HG03575 (cell line): Measurements from ENCODE around the gene CPLX1.
"Not testable (repeated sequence)": the region's sequence is repeated elsewhere in the genome, so short reads cannot be mapped to it uniquely, and the experiment has no call there.

ENCODE experiments used
- ATAC-seq: cut with Tn5 transposase; IDR thresholded peaks from one replicate; pipeline ENCODE4 v1.9.1; 2021; ENCODE audit not compliant: unreplicated experiment, insufficient number of reproducible peaks, low FRiP score; ENCODE audit errors: extremely low read depth

CPLX1 gene

GRCh38 chr4:749698-750666 is 75.9 kb downstream of the CPLX1 start:
- no peak for ATAC-seq

GRCh38 chr4:748461-748860 is 77.5 kb downstream of the CPLX1 start:
- ATAC-seq, result no peak

- no peak for ATAC-seq
Observed at GRCh38 chr4:747546-748170, 78.3 kb downstream of the CPLX1 start.

GRCh38 chr4:744212-744841 is 81.6 kb downstream of the CPLX1 start:
- no peak for ATAC-seq

GRCh38 chr4:743463-744211 is 82.3 kb downstream of the CPLX1 start:
- no peak for ATAC-seq

GRCh38 chr4:742742-743311 is 83.1 kb downstream of the CPLX1 start:
- ATAC-seq, result no peak

- no peak for ATAC-seq
Observed at GRCh38 chr4:742096-742741, 83.7 kb downstream of the CPLX1 start.

- ATAC-seq, result no peak
Observed at GRCh38 chr4:740656-741282, 85.2 kb downstream of the CPLX1 start.

GRCh38 chr4:740011-740410 is 85.9 kb downstream of the CPLX1 start:
- no peak for ATAC-seq

GRCh38 chr4:739569-739968 is 86.4 kb downstream of the CPLX1 start:
- ATAC-seq, result no peak

GRCh38 chr4:738781-739280 is 87.1 kb downstream of the CPLX1 start:
- ATAC-seq, result no peak

- ATAC-seq, result not testable (repeated sequence)
Observed at GRCh38 chr4:736561-736960, 89.4 kb downstream of the CPLX1 start.

- no peak for ATAC-seq
Observed at GRCh38 chr4:735583-735982, 90.3 kb downstream of the CPLX1 start.
